ENCODE measurements around the gene ZNF524.
"Not testable (repeated sequence)": the region's sequence is repeated elsewhere in the genome, so short reads cannot be mapped to it uniquely, and the experiment has no call there.

The ZNF524 gene, protein sequence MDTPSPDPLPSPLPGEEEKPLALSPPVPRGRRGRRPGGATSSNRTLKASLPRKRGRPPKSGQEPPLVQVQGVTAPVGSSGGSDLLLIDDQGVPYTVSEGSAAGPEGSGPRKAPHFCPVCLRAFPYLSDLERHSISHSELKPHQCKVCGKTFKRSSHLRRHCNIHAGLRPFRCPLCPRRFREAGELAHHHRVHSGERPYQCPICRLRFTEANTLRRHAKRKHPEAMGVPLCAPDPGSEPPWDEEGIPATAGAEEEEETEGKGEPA

DNA sequence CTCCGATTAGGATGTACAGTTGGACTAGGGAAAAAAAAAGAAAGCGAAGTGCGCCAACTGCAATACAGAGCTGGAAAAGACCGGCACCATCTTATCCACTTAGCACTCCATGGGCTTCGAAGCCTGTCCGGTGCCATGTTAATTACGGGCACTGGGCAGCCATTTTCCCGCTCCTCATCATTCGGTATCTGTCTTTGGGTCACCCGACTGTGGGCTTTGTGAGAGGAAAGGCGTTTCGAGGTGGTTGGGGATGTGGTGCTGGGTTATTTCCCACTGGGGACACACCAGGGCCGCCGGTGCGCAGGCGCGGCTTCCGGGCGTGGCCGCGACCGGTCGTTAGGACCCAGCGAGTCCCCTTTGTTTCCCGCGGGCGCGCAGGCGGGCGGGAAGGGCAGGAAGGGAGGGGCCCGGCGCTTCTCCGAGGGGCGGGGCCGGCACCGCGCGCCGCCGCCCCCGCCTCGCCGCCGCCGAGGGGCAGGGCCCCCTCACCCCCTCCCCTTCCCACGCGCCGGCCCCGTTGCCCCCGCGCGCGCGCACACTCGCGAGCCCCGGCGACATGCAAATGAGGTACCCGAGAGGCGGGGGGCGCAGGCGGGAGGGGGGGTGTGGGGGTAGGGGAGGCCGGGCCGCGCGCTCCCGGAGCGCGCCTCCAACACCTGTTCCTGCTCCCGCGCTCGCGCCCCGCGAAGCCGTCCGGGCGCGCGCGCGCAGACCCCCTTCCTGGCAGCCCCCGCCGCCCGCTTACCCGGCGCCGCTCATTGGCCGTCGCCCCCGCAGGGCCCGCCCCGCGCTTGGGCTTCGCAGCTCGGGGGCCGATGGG is at the start of gene ZNF524:
Gene ZNF524, plus strand, starts transcription at position 447 of the 820 bp plus-strand sequence. CDS start 1,825 bp downstream, outside the sequence.
- DNase-seq, result no peak

DNA sequence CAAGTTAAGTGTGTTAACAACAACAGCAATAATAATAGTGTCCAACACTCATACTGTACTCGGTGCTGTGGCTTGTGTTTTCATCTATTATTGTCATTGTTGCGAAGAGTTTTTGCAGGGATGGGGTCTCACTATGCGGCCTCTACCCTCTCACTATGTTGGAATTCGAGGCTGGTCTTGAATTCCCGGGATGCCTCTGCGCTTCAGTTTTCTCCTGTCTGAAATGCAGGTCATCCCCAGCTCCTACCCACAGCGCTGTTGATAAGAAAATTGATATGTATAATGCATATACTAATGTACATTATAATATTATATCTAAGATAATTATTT is 49.8 kb upstream of the ZNF524 start:
- DNase-seq, result no peak

DNA sequence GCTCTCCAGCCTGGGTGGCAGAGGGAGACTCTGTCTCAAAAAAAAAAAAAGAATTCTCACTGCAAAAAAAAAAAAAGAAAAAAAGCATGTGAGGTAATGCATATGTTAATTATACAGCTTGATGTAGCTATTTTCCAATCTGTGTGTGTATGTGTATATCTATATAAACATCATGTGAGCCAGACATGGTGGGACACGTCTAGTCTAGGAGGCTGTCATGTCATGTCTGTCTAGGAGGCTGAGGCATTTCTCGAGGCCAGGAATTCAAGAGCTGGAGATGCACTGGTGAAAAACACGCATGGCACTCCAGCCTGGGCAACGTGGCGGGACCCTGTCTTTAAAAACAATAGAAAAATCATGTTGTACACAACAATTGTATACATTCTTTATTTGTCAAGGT is 47.9 kb upstream of the ZNF524 start:
- no peak for DNase-seq

DNA sequence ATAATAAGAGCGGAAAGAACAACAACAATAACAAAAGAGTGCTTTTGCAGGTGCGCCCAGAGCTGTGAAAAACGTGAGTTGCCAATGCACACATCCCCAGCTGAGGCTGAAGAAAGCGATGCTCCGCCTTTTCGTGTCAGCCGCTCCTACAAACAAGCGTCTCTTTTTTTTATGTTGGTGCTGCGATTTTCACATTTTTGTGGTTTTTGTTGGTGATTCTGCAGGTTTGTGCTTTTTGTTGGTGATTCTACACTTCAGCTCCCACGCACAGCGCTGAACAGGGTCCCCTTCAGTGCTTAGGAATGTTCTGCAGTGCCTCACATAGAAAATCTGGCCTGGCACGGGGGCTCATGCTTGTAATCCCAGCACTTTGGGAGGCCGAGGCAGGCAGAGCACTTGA is 47.5 kb upstream of the ZNF524 start:
- no peak for DNase-seq

DNA sequence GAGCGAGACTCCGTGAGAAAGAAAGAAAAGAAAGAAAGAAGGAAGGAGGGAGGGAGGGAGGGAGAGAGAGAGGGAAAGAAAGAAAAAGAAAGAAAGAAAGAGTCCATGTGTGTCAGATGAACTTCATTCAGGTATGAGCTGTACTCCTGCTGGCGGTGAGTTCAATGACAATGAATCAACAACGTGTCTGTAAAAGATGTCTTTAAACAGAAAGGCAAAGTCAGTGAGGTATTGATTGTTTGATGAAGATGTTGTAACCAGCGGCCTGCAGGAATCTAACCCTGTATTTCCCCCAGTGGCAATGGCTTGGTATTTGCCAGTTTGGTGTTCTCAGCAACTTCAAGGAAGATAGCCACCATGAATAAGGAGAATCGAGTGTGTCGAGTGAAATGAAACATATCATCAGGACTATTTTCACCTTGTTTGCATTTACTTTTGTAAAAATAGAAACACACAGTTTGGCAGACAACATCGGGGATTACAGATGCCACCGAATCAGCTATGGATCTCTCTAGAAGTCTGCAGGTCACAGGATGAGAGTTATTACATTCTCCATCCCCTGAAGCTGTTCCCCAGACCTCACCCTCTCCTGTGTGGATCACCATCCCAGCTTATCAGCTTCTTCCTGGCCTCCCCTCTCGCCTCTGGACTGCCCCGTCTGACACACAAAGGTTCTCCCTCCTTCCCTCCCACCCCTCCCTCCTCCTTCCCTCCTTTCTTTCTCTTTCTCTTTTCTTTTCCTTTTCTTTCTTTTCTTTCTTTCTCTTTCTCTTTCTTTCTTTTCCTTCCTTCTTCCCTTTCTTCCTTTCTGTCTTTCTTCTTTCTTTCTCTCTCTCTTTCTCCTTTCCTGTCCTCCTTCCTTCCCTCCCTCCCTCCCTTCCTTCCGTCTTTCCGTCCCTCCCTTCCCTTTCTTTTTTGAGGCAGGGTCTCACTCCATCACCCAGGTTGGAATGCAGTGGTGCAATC is 46.6 kb upstream of the ZNF524 start:
- no peak for DNase-seq

DNA sequence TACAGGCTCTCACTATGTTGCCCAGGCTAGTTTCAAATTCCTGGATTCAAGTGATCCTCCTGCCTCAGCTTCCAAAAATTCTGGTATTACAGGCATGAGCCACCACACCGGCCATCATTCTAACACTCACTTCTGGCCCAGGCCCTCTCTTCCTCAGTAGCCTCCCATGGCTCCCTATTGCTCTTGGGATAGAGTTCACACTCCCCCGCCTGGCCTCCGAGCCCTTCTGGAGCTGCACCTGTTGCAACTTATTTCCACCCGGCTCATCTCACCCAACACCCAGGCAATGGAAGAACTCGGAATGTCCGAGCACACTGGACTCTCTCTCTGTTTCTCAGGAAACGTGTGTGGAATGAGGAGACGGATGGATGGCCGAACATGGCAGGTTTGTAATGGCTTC is 45.8 kb upstream of the ZNF524 start:
- no peak for DNase-seq

DNA sequence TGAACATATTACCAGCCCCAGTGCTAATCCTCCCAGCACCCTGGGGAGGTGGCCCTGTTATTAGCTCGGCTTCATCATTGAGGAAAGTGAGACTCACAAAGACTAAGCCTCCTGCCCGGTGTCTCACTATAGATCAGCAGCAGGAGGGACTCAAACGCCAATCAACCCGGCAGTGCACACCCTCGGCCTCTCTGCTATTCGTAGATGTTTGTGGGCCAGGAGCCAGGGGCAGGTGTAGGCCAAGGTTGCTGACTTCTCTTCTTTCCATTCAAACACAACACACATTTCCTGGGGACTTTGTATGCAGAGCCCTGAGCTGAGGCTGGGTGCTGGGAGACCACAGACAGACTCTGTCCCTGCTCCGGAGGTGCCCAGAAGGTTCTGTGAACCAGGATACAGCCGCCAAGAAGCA is 45.3 kb upstream of the ZNF524 start:
- DNase-seq, result no peak

DNA sequence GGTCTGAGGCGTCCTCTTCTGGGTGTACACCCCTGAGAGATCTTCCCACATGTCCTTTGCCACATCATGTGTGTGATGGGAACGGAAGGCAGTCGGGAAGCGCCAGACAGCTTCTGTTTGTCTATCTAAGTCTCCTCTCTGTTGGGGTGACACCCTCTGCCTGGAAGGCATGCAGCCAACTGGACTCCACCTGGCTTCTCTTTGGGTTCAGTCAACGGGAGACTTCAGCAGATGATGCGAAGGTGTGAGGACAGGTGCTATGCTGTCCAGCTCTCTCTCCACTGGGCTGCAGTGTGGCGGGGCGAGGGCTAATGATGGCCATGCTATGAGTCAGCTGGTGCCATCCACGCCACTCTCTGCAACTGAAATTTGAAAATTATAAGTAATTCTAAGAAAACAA is 40.4 kb upstream of the ZNF524 start:
- no peak for DNase-seq

DNA sequence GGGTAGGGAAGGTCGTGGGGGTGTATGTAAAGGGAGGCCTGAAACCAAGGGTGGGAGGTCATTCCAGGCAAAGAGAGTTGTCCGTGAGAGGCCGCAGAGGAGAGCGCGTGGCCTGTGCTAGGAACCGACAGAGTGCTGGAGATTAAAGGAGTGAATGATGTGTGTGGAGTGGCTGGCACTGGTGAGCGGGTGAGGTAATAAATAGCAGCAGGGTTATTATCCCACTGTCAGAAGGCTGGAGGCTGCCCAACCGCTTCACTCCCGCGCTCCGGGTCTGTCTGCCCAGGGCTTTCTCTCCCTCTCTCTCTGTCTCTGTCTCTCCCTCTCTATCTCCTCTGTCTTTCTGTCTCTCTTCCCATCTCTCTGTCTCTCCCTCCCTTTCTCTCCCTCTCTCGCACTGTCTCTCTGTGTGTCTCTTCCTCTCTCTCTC is 36.8 kb upstream of the ZNF524 start:
- DNase-seq, result no peak

DNA sequence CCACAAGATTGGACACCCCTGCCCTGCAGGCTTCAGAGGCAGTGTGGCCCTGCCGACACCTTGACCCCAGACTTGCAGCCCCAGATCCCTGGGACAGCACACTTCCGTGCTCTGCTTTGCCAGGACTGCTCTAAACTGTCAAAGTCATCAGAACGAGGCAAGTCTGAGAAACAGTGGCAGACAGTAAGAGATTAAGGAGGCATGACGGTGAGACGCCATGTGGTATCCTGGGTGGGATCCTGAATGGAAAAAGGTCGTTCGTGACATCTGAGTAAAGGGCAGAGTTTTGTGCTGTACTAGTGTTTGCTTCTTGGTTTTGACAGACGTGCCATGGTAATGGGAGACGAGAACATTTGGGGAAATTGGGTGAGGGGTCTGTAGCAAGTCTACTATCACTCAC is 33.3 kb upstream of the ZNF524 start:
- DNase-seq, result no peak

DNA sequence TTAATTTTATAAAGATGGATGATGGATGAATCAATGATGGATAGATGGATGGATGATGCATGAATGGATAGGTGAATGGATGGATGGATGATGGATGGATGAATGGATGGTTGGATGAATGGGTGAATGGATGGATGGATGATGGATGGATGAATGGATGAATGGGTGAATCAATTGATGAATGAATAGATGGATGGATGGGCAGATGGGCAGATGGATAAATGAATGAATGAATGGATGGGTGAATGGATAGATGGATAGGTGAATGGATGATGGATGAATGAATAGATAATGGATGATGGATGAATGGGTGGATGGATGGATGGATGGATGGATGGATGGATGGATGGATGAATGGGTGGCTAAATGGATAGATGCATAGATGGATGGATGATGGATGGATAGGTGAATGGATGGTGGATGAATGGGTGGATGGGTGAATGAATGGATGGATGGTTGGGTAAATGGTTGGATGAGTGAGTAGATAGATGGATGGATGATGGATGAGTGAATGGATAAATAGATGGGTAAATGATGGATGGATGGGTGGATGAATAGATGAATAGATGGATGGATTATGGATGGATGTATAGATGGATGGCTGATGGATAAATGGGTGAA is 32.3 kb upstream of the ZNF524 start:
- no peak for DNase-seq

DNA sequence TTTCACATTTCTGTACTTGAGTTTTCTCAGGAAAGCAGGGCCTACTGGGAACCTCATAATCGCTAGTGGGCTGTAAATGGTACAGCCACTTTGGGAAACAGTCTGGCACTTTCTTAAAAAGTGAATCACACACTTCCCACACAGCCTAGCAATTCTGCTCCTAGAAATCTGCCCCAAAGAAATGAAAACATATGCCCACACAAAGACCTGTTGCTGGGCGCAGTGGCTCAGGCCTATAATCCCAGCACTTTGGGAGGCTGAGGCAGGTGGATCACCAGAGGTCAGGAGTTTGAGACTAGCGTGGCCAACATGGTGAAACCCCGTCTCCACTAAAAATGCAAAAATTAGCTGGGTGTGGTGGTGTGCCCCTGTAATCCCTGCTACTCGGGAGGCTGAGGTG is 30.6 kb upstream of the ZNF524 start:
- DNase-seq, result not testable (repeated sequence)

DNA sequence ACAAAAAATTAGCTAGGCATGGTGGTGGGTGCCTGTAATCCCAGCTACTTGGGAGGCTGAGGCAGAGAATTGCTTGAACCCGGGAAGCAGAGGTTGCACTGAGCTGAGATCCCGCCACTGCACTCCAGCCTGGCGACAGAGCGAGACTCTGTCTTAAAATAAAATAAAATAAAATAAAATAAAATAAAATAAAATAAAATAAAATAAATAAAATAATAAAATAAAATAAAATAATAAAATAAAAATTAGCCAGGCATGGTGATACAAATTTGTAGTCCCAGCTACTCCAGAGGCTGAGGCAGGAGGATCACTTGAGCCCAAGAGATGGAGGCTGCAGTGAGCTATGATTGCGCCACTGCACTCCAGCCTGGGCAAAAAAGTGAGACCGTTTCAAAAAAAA is 26.2 kb upstream of the ZNF524 start:
- DNase-seq, result not testable (repeated sequence)

DNA sequence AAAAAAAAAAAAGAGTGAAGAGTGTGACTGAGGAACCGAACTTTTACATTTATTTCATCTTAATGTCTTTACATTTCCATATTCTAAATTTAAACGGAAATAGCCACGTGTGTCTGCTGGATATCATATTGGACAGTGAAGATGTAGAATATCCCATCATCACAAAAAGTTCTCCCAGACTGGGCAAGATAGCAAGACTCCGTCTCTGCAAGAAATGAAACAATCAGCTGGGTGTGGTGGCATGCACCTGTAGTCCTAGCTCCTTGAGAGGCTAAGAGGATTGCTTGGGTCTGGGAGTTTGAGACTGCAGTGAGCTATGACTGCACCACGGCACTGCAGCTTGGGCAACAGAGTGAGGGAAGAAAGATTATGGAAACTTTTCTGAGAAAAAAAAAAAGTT is 23.3 kb upstream of the ZNF524 start:
- no peak for DNase-seq

DNA sequence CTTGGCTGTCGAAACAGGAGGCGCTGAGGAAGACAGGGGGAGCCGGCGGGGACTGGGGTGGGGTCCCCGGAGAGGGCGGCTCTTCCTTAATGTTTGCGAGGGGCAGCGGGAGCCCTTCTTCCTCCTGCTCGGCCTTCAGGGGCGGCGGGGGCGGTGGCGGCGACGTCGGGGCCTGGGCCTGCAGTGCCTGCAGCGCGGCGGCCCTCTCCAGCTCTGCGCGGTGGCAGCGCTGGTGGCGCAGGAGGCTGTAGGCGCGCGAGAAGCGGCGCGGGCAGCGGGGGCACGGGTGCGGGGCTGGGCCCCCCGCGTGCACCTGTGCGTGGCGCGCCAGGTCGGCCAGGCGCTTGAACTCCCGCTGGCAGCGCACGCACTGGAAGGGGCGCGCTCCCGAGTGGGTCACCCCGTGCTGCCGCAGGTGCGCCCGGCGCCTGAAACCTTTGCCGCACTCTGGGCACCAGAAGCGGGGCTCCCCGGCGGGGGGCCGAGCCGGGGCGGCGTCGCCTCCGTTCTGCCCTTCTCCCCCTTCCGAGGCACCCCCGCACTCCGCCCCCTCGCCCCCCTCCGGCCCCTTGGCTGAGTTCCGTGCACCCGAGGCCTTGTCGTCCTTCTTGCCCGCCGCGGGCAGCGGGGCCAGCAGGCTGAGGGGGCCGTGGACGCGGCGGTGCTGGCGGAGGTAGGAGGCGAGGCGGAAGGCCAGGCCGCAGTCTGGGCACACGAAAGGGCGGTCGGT is 21.9 kb upstream of the ZNF524 start:
- no peak for DNase-seq

DNA sequence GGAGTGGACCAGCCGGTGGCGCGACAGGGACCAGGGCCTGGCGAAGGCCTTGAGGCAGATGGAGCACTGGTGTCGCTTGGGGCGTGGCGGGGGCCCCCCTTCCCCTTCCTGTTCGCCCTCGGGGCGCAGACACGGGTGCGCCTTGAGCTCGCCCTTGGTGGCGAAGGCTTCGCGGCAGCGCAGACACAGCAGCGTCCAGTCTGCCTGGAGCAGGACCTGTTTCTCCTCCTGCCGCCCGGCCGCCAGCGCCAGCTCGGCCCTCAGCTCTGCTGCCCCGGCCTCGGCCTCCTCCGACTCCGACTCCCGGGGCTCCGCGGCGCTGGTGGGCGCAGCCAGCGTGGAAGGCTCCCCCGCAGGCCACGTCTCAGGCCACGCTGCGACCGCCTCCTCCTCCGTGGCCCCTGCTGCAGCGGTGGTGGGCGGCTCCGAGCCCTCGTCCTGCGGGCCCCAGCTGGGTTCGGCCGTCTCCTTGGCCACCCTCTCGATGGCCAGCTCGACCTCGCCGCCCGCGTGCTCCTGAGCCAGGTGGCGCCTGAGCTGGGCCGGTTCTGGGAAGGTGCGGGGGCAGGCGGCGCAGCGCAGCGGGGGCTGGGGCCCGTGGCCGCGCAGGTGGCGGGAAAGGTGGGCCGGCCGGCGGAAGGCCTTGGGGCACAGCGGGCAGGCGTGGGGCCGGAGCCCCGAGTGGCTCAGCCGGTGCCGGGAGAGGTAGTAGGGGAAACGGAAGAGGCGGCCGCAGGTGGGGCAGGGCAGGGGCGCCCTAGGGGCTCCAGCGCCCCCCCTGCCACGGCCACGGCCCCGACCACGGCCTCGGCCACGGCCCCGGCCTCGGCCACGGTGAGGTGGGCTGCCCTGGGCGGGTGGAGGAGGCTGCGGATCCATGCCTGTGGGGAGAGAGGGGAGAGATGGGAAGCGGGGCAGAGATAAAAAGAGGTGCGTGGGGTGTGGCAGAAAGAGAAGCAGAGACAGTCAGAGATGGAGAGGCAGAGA is 21.0 kb upstream of the ZNF524 start:
- DNase-seq, result no peak

DNA sequence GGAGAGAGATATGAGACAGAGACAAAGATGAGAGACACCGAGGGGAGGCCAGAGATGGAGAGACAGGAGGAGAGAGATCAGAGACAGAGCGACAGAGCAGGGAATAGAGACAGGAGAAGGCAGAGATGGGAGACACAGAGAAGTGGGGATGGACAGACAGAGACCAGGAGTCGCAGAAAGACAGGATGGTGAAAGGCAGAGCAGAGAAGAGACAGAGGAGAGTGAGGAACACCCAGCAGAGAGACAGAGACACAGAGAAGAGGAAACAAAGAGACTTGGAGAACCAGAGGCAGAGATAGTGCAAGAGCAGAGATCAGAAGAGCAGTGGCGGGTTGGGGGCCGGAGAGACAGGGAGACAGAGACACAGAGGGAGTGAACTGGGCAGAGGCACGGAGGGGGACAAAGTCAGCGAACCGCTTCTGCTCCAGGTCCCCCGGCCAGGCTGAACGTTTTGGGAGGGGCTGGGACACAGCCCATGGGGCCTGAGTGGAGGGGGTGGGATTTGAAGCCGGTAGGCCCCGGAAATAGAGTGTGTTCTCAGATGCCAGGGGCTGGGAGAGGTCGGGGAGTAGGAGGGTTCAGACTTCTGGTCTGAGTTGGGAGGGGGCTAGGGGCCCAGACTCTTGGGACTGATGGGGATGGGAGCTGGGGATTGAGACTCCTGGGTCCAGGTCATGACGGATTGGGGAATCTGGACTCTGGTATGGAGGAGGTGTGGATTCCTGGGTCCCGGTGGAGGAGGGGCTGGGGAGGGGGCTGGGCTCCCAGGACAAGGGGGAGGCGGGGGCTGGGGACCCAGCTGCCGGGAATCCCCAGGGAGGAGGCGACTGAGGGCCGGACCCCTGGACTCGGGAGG is 20.1 kb upstream of the ZNF524 start:
- DNase-seq, result no peak

DNA sequence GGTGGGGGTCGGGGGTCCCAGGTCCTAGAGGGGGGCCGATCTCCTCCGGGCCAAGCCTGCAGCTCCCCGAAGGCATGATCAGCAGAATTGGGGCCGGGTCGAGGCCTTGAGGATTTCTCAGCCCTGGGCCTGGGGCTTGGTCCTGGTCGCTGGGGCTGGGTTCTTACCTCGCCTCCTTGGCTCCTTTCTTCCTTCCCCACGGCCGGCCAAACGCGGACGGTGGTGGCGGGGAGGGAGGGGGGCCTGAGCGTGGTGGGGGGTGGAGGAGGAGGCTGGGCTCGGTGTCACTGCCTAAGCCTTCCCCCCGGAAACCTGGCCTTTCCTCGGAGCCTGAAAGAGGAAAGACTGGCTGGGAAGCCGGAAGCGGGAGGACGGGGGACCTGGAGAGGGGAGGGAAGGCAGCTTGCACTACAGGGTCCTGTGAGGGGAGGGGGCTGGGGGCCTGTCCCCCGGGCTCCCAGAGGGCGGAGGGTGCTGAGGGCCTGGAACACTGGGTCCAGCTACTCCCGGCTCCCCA is 19.4 kb upstream of the ZNF524 start, which contains the start of gene ZNF579:
Gene ZNF579, minus strand, starts transcription at position 221 of the 517 bp plus-strand sequence. CDS start 1,209 bp downstream, outside the sequence.
- no peak for DNase-seq

DNA sequence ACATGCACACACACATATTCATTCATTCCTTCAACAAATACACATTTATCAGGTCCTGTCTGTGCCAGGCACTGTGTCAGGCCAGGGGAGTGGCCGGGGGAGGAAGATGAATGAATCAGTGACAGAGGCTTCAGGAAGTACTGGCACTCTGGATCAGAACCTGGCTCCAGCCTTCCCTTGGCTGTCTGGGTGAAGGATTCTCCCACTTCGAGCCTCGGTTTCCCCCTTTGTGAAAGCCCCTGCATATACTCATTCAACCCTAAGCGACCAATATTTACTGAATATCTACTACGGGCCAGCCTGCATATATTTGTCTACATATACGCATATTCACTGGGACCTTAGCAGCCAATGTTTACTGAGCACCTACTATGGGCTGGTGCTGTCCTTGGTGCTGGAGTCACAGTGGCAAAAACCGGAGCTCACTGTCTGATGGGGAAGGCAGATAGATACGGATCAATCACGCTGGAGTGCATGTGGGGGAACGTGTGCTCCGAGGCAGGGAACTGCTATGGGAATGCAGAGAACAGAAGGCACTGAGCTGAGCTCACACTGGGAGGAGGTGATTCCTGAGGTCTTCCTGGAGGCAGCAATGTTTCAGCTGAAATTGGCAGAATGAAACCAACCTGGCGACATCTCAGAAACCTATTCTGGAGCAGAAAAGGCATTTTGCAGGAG is 18.8 kb upstream of the ZNF524 start:
- no peak for DNase-seq
